PFSK-1 (cell line): ENCODE measurements around the gene HDAC4.

Source experiments
- POLR2AphosphoS5 ChIP-seq: IDR thresholded peaks from 2 replicates; pipeline ENCODE4 v1.6.1; 2012; ENCODE audit warnings: low read depth, mild to moderate bottlenecking, control low read depth, low read length, moderate library complexity
- TAF1 ChIP-seq: IDR thresholded peaks from 2 replicates; pipeline ENCODE4 v1.6.1; 2012; ENCODE audit warnings: low read length, control low read depth, borderline replicate concordance; ENCODE audit not compliant: insufficient read depth
- TF ChIP-seq, protein P1 (sequence below), 2 experiments: IDR thresholded peaks; 2 replicates each; pipeline versions ENCODE4 v1.6.1 to v1.8.0; 2011 to 2012; ENCODE audit warnings: low read depth in 2 of 2, low read length in 2 of 2, control low read depth in 1 of 2, inconsistent platforms in 1 of 2, mild to moderate bottlenecking in 1 of 2, moderate library complexity in 1 of 2; ENCODE audit not compliant: insufficient read depth in 1 of 2

DNA sequence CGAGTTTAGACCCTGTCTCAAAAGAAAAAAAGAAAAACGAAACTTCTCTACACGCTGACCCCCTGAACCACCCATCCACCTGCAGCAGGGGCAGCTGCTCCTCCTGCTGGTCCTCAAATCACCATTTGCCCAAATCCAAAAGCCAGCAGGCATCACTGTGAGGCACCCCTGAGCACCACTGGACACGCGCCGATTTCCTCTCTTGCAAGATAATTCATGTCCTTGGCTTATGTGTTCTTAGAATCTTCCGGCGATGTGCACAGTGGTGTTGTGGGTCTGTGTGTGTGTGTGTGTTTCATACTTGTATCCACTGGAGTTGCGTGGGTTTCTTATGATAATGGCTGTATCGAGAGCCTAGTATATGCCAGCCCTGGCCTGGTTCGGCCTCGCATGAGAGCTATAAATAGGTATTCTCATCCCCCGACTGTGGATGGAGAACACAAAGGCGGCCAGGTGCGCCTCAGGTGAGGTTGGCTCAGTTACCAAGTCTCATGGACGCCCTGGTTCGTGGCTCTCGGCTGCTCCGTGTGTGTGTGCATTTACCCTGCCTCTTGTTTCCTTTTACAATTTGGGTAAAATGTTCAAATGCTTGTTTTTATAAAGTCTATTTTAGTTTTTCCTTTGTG is 235.5 kb downstream of the HDAC4 start:
- TF ChIP-seq, protein P1, sequence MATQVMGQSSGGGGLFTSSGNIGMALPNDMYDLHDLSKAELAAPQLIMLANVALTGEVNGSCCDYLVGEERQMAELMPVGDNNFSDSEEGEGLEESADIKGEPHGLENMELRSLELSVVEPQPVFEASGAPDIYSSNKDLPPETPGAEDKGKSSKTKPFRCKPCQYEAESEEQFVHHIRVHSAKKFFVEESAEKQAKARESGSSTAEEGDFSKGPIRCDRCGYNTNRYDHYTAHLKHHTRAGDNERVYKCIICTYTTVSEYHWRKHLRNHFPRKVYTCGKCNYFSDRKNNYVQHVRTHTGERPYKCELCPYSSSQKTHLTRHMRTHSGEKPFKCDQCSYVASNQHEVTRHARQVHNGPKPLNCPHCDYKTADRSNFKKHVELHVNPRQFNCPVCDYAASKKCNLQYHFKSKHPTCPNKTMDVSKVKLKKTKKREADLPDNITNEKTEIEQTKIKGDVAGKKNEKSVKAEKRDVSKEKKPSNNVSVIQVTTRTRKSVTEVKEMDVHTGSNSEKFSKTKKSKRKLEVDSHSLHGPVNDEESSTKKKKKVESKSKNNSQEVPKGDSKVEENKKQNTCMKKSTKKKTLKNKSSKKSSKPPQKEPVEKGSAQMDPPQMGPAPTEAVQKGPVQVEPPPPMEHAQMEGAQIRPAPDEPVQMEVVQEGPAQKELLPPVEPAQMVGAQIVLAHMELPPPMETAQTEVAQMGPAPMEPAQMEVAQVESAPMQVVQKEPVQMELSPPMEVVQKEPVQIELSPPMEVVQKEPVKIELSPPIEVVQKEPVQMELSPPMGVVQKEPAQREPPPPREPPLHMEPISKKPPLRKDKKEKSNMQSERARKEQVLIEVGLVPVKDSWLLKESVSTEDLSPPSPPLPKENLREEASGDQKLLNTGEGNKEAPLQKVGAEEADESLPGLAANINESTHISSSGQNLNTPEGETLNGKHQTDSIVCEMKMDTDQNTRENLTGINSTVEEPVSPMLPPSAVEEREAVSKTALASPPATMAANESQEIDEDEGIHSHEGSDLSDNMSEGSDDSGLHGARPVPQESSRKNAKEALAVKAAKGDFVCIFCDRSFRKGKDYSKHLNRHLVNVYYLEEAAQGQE (IDR thresholded peaks at IDR 0.05; ENCODE audit: insufficient read depth in 1 of 2, low read depth in 2 of 2, low read length in 2 of 2) = no peak
- TF ChIP-seq POLR2AphosphoS5 (no peak), TAF1 (no peak)
